WTC11 (cell line): ENCODE results near the gene PARM1. TPM values are rescaled to one million over a fixed set of nuclear protein-coding genes. Genes with fewer than 3 reads are reported as not detected.

Experiments
- ATAC-seq: fragments of 200-7000 bp; cut with Tn5 transposase; 2 replicates; pipeline ENCODE4 v1.10.0; 2021; ENCODE audit warnings: mild to moderate bottlenecking, moderate library complexity
- CTCF ChIA-PET: fragments of 300-600 bp; sonication (Branson Sonifier 250); formaldehyde crosslinking; loops from one replicate; lab custom pipeline; 2021; ENCODE audit warnings: antibody characterized with exemption; lab: Charles Lee
- POLR2A ChIA-PET: fragments of 350-600 bp; sonication (Branson Sonifier 250); formaldehyde crosslinking; loops from one replicate; lab custom pipeline; 2021; ENCODE audit warnings: antibody characterized with exemption; lab: Charles Lee
- DNase-seq: peaks from one replicate; pipeline ENCODE4 v3.0.0; 2021; ENCODE audit warnings: low spot score
- H3K27ac Mint-ChIP-seq: 2 replicates; pipeline ENCODE4 v1.8.0; 2021; ENCODE audit warnings: mixed read lengths
- H3K27me3 Mint-ChIP-seq: 2 replicates; pipeline ENCODE4 v1.8.0; 2021; ENCODE audit warnings: low read depth, mild to moderate bottlenecking, moderate library complexity, mixed read lengths
- H3K36me3 Mint-ChIP-seq: 2 replicates; pipeline ENCODE4 v1.8.0; 2021; ENCODE audit warnings: mixed read lengths
- H3K4me1 Mint-ChIP-seq: 2 replicates; pipeline ENCODE4 v1.8.0; 2022; ENCODE audit warnings: mixed read lengths
- H3K4me3 Mint-ChIP-seq: 2 replicates; pipeline ENCODE4 v1.8.0; 2021; ENCODE audit warnings: mild to moderate bottlenecking, moderate library complexity, mixed read lengths
- H3K9me3 Mint-ChIP-seq: 2 replicates; pipeline ENCODE4 v1.8.0; 2021; ENCODE audit warnings: mixed read lengths
- CREM ChIP-seq: sonication (generic); formaldehyde crosslinking; IDR thresholded peaks from 2 replicates; pipeline ENCODE4 v1.8.1; 2022; ENCODE audit warnings: mild to moderate bottlenecking, missing genetic modification reagents, moderate library complexity
- ELF4 ChIP-seq: sonication (generic); formaldehyde crosslinking; IDR thresholded peaks from 2 replicates; pipeline ENCODE4 v1.8.1; 2022; ENCODE audit warnings: low read depth, mild to moderate bottlenecking, moderate library complexity, missing genetic modification reagents
- GABPB1 ChIP-seq: sonication (generic); formaldehyde crosslinking; IDR thresholded peaks from 2 replicates; pipeline ENCODE4 v1.8.1; 2023; ENCODE audit warnings: mild to moderate bottlenecking, missing genetic modification reagents
- JUN ChIP-seq: sonication (generic); formaldehyde crosslinking; IDR thresholded peaks from 2 replicates; pipeline ENCODE4 v1.8.0; 2023; ENCODE audit warnings: mild to moderate bottlenecking, missing genetic modification reagents
- NFATC4 ChIP-seq: fragments of 250-450 bp; sonication (Bioruptor Pico); IDR thresholded peaks from 2 replicates; pipeline ENCODE4 v1.9.0; 2021; ENCODE audit warnings: mild to moderate bottlenecking
- SOX15 ChIP-seq: fragments of 250-450 bp; sonication (Bioruptor Pico); IDR thresholded peaks from 2 replicates; pipeline ENCODE4 v1.9.0; 2021; ENCODE audit warnings: mild to moderate bottlenecking
- TEAD1 ChIP-seq: sonication (generic); formaldehyde crosslinking; IDR thresholded peaks from 2 replicates; pipeline ENCODE4 v1.8.0; 2022; ENCODE audit warnings: mild to moderate bottlenecking, missing genetic modification reagents
- TEAD4 ChIP-seq: sonication (generic); formaldehyde crosslinking; IDR thresholded peaks from 2 replicates; pipeline ENCODE4 v1.8.0; 2022; ENCODE audit warnings: mild to moderate bottlenecking, missing genetic modification reagents
- TP53 ChIP-seq: sonication (generic); formaldehyde crosslinking; IDR thresholded peaks from 2 replicates; pipeline ENCODE4 v1.8.1; 2023; ENCODE audit warnings: mild to moderate bottlenecking, missing genetic modification reagents
- ZNF232 ChIP-seq: sonication (generic); formaldehyde crosslinking; IDR thresholded peaks from 2 replicates; pipeline ENCODE4 v1.8.0; 2022; ENCODE audit warnings: mild to moderate bottlenecking, missing genetic modification reagents
- ZNF263 ChIP-seq: sonication (generic); formaldehyde crosslinking; IDR thresholded peaks from 2 replicates; pipeline ENCODE4 v1.8.1; 2022; ENCODE audit warnings: low read depth, mild to moderate bottlenecking, moderate library complexity, missing genetic modification reagents
- ZNF671 ChIP-seq: fragments of 250-450 bp; sonication (Bioruptor Pico); IDR thresholded peaks from 2 replicates; pipeline ENCODE4 v1.8.0; 2021; ENCODE audit warnings: mild to moderate bottlenecking
- total RNA-seq: library from RNA; stranded (reverse); gene quantifications from 3 replicates; pipeline ENCODE4 v1.2.3, GENCODE V29; 2021
- TF ChIP-seq, protein P1 (sequence below): sonication (generic); formaldehyde crosslinking; IDR thresholded peaks from 2 replicates; pipeline ENCODE4 v1.8.0; 2022; ENCODE audit warnings: missing genetic modification reagents
- TF ChIP-seq, protein P2 (sequence below): sonication (generic); formaldehyde crosslinking; IDR thresholded peaks from 2 replicates; pipeline ENCODE4 v1.8.0; 2023; ENCODE audit warnings: missing genetic modification reagents
- TF ChIP-seq, protein P3 (sequence below): sonication (generic); formaldehyde crosslinking; conservative IDR thresholded peaks from 2 replicates; pipeline ENCODE4 v1.8.1; 2022; ENCODE audit warnings: mild to moderate bottlenecking, missing genetic modification reagents
- TF ChIP-seq, protein P4 (sequence below): fragments of 250-450 bp; sonication (Bioruptor Pico); IDR thresholded peaks from 2 replicates; pipeline ENCODE4 v1.9.0; 2021; ENCODE audit warnings: mild to moderate bottlenecking, borderline replicate concordance
- TF ChIP-seq, protein P5 (sequence below): fragments of 250-450 bp; sonication (Bioruptor Pico); IDR thresholded peaks from 2 replicates; pipeline ENCODE4 v1.9.0; 2021; ENCODE audit warnings: mild to moderate bottlenecking

PARM1 gene
- total RNA-seq, 1 experiment from 2014 or later = 6.3 TPM

DNA sequence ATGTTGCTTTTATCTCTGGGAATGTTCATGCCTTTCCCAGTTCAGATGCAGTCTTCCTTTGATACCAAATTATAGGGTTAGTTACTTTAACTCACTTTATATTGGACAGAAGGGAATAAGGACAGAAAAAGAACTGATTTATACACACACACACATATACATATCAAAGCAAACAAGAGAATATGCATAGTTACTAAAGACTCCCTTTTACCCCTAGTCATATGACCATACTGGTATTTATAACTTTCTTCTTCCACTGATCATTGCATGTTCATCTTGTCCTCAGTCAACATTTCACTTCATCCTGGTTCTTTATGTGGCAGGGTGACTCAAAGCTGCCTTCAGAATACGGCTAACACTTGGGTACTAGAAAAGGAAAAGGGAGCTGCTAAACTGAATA is 120.4 kb downstream of the PARM1 start (continued):
- TF ChIP-seq TP53 (CRISPR knock-in tag) (no peak), GABPB1 (no peak), SOX15 (CRISPR knock-in tag) (no peak), ZNF671 (CRISPR knock-in tag) (no peak)
- TF ChIP-seq, protein P1, sequence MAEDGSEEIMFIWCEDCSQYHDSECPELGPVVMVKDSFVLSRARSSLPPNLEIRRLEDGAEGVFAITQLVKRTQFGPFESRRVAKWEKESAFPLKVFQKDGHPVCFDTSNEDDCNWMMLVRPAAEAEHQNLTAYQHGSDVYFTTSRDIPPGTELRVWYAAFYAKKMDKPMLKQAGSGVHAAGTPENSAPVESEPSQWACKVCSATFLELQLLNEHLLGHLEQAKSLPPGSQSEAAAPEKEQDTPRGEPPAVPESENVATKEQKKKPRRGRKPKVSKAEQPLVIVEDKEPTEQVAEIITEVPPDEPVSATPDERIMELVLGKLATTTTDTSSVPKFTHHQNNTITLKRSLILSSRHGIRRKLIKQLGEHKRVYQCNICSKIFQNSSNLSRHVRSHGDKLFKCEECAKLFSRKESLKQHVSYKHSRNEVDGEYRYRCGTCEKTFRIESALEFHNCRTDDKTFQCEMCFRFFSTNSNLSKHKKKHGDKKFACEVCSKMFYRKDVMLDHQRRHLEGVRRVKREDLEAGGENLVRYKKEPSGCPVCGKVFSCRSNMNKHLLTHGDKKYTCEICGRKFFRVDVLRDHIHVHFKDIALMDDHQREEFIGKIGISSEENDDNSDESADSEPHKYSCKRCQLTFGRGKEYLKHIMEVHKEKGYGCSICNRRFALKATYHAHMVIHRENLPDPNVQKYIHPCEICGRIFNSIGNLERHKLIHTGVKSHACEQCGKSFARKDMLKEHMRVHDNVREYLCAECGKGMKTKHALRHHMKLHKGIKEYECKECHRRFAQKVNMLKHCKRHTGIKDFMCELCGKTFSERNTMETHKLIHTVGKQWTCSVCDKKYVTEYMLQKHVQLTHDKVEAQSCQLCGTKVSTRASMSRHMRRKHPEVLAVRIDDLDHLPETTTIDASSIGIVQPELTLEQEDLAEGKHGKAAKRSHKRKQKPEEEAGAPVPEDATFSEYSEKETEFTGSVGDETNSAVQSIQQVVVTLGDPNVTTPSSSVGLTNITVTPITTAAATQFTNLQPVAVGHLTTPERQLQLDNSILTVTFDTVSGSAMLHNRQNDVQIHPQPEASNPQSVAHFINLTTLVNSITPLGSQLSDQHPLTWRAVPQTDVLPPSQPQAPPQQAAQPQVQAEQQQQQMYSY (CRISPR knock-in tag) = no peak
- TF ChIP-seq, all 79 proteins: peak for 0

DNA sequence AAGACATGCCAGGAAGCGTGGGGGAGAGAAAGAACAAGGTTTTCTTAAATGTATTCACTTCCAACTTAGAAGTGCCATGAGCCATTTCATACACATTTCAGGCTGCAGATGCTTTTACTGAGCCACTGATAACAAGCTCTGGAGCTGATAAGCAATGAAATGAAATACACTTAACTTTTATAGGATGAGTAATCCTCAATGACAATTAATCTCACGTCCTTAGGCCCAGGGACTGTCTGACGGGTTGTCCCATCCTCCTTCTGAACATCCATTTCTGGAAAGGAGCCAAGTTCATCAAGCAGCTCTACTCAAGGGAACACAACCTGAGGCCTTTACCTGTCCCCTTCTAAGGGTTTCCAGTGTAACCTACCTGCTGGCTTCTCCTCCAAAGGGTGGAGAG is 121.2 kb downstream of the PARM1 start:
- H3K36me3 Mint-ChIP-seq = no peaks in the 10 kb centered on the region

DNA sequence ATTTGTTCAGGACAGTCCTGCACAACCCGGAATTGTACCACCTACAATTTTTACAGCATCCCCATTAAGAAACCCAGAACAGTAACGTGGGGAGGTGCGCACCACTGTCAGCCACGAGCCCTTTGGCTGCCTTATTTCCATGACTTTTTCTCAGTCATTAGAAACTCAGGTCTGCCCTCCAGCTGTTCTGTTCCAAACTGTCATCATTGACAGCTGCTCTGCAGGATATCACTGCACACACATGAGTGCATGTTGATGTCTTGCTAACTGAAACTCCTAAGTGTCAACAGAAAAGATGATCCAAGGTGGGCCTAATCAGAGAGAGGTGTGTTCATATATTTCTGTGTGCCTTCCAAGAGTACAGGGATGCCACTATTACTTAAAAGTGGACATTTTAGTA is 123.4 kb downstream of the PARM1 start:
- 0 out of 2 replicates have a peak, but pooled peaks cover 3% of the 10 kb centered on the region for H3K4me1 Mint-ChIP-seq
- ChIA-PET CTCF (no interaction called here), POLR2A (no interaction called here)
- H3K36me3 Mint-ChIP-seq = no peaks in the 10 kb centered on the region
- TF ChIP-seq, protein P2, sequence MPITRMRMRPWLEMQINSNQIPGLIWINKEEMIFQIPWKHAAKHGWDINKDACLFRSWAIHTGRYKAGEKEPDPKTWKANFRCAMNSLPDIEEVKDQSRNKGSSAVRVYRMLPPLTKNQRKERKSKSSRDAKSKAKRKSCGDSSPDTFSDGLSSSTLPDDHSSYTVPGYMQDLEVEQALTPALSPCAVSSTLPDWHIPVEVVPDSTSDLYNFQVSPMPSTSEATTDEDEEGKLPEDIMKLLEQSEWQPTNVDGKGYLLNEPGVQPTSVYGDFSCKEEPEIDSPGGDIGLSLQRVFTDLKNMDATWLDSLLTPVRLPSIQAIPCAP (CRISPR knock-in tag) = no peak
- TF ChIP-seq ZNF232 (CRISPR knock-in tag) (no peak), NFATC4 (CRISPR knock-in tag) (no peak), TEAD4 (CRISPR knock-in tag) (no peak), TEAD1 (CRISPR knock-in tag) (no peak)
- TF ChIP-seq, protein P3, sequence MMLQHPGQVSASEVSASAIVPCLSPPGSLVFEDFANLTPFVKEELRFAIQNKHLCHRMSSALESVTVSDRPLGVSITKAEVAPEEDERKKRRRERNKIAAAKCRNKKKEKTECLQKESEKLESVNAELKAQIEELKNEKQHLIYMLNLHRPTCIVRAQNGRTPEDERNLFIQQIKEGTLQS (CRISPR knock-in tag) = no peak
- TF ChIP-seq, protein P4, sequence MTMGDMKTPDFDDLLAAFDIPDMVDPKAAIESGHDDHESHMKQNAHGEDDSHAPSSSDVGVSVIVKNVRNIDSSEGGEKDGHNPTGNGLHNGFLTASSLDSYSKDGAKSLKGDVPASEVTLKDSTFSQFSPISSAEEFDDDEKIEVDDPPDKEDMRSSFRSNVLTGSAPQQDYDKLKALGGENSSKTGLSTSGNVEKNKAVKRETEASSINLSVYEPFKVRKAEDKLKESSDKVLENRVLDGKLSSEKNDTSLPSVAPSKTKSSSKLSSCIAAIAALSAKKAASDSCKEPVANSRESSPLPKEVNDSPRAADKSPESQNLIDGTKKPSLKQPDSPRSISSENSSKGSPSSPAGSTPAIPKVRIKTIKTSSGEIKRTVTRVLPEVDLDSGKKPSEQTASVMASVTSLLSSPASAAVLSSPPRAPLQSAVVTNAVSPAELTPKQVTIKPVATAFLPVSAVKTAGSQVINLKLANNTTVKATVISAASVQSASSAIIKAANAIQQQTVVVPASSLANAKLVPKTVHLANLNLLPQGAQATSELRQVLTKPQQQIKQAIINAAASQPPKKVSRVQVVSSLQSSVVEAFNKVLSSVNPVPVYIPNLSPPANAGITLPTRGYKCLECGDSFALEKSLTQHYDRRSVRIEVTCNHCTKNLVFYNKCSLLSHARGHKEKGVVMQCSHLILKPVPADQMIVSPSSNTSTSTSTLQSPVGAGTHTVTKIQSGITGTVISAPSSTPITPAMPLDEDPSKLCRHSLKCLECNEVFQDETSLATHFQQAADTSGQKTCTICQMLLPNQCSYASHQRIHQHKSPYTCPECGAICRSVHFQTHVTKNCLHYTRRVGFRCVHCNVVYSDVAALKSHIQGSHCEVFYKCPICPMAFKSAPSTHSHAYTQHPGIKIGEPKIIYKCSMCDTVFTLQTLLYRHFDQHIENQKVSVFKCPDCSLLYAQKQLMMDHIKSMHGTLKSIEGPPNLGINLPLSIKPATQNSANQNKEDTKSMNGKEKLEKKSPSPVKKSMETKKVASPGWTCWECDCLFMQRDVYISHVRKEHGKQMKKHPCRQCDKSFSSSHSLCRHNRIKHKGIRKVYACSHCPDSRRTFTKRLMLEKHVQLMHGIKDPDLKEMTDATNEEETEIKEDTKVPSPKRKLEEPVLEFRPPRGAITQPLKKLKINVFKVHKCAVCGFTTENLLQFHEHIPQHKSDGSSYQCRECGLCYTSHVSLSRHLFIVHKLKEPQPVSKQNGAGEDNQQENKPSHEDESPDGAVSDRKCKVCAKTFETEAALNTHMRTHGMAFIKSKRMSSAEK (CRISPR knock-in tag) = no peak
- H3K27ac Mint-ChIP-seq = no peak overlapping the region
- DNase-seq (no peak), ATAC-seq (no peak)
- no peaks in the 10 kb centered on the region for H3K27me3 Mint-ChIP-seq
- H3K4me3 Mint-ChIP-seq = no peak overlapping the region
- no peaks in the 10 kb centered on the region for H3K9me3 Mint-ChIP-seq

More for the DNA sequence above, 121.2 kb downstream of the PARM1 start:
- H3K27ac Mint-ChIP-seq = no peak overlapping the region
- no peak overlapping the region for H3K4me3 Mint-ChIP-seq
- ATAC-seq (no peak), DNase-seq (no peak)
- ChIA-PET CTCF (no interaction called here), POLR2A (no interaction called here)
- H3K27me3 Mint-ChIP-seq = no peaks in the 10 kb centered on the region
- 0 out of 2 replicates have a peak, but pooled peaks cover 3% of the 10 kb centered on the region for H3K4me1 Mint-ChIP-seq
- TF ChIP-seq, protein P5, sequence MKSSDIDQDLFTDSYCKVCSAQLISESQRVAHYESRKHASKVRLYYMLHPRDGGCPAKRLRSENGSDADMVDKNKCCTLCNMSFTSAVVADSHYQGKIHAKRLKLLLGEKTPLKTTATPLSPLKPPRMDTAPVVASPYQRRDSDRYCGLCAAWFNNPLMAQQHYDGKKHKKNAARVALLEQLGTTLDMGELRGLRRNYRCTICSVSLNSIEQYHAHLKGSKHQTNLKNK = no peak
- TF ChIP-seq ZNF263 (no peak), TP53 (CRISPR knock-in tag) (no peak), JUN (no peak), CREM (CRISPR knock-in tag) (no peak), ELF4 (no peak)
- H3K9me3 Mint-ChIP-seq = no peaks in the 10 kb centered on the region
